NT2/D1 (cell line): ENCODE data around the gene GDF15.

Experiments used
- YY1 ChIP-seq: IDR thresholded peaks from 2 replicates; pipeline ENCODE4 v1.6.1; 2011; ENCODE audit not compliant: insufficient read length, insufficient read depth
- ZNF274 ChIP-seq: IDR thresholded peaks from 2 replicates; pipeline ENCODE4 v1.6.1; 2011; ENCODE audit warnings: mild to moderate bottlenecking, low read depth, low read length

DNA sequence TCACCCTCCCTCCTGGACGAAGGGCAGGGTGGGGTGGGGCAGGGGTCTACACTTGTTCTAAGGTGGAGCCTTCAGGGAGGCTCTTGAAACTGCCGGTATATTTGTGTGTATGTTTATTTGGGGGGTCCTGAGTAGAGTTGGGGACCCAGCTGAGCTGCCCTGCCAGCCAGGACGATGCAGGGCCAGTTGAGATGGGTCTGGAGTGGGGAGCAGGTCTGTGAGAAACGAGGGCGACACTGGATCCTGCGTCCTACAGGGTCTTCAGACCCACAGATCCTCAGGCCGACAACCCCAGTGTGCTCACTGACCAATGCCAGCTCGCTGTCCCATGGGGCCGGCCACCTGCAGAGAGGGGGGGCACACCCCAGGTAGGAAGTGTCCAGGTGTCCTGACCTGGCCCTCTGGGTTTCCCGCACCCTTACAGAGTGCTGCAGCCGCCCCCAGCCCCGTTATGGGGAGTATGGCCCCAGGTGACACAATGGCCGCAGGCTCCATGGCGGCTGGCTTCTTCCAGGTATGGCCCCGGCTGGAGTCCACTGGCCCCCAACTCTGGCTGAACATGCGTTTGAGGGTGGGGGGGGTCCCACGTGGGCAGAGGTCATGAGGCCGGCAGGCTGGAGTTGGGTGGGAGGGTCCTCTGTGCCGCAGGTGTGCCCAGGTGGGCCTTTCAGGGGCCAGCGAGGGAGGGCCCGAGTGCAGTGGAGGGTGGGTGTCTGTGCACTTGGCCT lies 44.6 kb downstream of the GDF15 start:
- TF ChIP-seq YY1 = no peak
- TF ChIP-seq ZNF274 = no peak
